Measurements from ENCODE around the gene UNC93A.
"Not testable (repeated sequence)": the region's sequence is repeated elsewhere in the genome, so short reads cannot be mapped to it uniquely, and the experiment has no call there.

UNC93A gene

DNA sequence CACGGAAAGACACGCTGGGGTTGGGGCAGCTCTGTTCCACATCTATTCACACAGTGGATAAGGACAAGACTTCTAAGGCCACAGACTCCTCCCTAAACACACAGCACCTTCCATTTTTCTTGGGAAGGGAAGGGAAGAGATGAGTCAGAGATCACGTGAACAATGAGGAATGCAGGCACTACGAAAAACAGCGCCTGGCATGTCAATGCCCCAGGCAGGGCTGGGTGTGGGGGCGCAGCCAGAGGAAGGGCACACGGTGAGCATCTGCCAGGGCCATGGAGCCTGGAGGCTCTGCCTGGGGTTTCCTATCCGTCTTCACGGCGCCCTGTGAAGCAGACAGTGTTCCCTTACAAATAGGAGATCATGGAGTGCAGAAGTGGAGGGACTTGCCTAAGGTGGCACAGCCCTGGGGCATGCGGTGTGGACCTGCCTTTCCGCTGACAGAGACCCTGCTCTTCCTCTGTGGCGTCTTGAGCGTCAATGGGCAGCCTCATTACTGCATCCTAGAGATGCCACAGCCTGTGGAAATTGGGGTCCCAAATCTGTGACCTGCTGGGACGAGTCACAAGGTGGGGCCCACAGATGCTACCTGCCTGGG is 15.4 kb downstream of the UNC93A start:
- no peak overlapping the region for H3K27ac ChIP-seq
- H3K4me3 ChIP-seq, result no peak overlapping the region

DNA sequence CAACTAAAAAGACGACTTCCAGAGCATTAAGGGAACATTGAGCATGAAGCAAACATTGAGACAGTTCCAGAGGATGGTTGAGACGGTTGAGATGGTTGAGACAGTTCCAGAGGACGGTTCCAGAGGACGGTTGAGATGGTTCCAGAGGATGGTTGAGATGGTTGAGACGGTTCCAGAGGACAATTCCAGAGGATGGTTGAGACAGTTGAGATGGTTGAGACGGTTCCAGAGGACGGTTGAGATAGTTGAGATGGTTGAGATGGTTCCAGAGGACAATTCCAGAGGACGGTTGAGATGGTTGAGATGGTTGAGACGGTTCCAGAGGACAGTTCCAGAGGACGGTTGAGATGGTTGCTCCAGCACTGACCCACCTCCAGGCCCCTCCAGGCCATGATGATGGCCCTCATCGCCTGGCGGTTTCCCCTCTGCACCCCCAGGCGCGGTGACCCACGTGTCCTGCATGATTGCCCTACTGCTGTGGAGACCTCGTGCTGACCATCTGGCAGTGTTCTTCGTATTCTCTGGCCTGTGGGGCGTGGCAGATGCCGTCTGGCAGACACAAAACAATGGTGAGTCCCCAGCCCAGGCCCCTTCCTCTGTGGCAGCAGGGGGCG is 16.3 kb downstream of the UNC93A start:
- H3K27ac ChIP-seq, result no peak overlapping the region

DNA sequence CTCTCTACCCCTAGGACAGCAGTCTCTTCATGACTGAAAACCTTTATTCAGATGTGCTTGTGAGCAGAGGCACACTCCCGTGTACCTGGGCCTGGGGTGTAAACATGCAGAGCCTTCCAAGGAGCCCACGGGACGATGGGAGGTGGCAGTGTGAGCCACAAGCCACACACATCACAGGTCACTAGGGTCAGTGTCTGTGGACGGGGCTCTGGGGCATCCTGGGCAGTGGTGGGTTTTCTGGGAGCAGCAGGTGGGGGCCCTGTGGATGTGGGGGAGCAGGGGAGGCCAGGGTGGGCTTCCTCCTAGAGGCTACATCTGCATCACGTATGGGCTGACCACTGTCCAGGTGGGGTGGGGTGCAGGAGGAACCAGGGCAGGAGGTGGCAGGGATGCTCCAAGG is 17.1 kb downstream of the UNC93A start:
- no peak overlapping the region for H3K27ac ChIP-seq
- no peak overlapping the region for H3K4me3 ChIP-seq

More for the DNA sequence above, 16.3 kb downstream of the UNC93A start:
- no peak overlapping the region for H3K4me3 ChIP-seq

DNA sequence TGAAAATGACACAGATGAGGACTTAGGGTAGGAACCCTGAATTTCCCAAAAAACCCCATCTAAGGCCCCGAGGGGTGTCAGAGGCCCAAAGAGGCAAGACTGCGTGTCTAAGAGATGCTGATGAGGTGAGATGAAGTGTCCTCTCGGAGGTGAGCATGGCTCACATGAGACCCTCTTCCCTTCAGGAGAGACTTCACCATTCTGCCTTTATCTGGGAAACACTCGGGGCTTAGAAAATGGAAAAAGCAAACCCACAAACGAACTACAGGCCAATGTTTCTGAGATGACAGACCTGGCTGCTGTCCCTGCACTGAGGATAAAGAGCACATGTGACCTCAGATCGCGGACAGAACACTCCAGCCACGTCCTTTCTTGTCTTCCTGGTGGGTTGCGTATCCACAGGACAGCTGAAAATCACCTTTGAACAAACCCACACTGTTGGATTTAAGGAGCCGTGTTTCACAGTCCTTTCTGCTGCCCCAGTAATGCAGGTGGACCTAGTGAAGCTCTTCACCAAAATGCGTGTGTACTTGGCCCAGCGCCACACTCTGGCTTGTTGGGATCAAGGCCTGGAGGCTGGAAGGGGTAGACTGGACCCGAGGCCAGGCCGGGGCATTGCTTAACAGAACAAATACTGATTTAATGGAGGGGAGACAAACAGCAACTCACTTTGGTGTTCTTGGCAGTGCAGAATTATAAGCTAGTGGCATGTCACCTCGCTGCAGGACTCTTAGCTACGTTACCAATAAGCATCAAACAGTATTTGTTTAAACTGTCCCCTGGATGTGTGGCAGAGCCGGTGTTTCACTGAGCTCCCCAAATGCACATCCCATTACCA is 18.5 kb downstream of the UNC93A start:
- not testable (repeated sequence) for H3K4me3 ChIP-seq, H3K27ac ChIP-seq

DNA sequence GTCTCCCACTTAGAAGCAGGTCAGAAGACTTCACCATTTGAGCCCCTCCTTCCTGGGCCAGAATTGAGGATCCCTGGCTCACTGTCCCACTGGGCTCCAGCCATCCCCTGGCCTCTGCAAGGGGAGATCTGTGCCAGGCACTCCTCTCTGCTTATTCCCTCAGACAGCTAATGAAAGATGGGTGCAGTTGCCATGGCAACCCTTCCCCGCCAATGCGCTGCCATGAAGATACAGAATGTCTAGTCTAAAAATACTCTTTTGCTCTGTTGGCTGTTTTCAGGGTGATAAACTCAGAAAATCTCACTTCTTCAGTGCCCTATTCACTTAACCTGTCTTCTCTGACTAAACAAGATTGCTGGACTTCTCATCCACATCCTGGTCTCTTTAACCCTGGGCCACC is 20.2 kb downstream of the UNC93A start:
- Histone ChIP-seq H3K27ac (no peak overlapping the region), H3K4me3 (no peak overlapping the region)

DNA sequence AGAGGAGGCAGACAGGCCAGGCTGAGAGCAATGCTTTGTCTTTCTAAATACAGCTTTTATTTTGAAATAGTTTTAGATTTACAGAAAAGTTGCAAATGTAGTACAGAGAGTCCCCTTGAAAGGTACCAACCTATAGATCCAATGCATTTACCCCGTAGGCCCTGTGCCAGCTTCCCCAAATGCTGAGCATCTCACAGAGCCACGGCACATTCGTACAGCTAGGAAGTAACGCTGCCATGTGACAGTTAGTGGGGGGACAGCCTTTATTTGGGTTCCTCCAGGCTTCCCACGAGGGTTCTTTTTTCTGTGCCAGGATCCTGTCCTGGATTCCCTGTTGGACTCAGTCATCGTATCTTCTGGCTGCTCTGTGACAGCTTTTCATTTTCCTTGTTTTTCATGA is 20.6 kb downstream of the UNC93A start:
- not testable (repeated sequence) for H3K27ac ChIP-seq, H3K4me3 ChIP-seq

DNA sequence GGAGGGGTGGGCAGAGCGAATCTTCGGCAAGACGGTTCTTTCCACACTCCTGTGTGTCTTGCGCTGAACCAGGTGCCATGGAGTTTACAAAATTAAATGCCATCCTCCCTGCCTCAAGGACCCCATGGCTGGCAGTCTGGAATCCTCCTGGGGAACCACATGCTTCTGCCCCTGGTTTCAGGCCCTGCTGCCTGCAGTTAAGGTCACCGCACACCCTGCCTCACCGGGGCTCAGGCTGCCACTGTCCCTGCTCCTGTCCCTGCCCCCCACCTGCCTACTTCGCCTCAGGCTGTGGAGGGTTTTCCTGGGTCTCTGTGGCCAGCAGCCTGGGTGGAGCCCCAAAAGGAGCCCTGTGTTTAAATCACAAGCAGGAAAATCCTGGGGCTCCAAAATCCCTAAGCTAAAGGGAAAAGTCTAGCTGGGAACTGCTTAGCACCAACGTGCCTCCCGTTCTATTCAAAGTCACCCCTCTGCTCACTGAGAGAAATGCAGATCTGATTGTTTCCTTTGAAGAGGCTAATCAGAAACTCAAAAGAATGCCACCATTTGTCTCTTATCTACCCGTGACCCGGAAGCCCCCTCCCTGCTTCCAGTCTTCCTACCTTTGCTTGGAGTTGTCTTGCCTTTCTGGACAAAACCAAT is 23.2 kb downstream of the UNC93A start:
- Histone ChIP-seq H3K4me3 (no peak overlapping the region), H3K27ac (no peak overlapping the region)

DNA sequence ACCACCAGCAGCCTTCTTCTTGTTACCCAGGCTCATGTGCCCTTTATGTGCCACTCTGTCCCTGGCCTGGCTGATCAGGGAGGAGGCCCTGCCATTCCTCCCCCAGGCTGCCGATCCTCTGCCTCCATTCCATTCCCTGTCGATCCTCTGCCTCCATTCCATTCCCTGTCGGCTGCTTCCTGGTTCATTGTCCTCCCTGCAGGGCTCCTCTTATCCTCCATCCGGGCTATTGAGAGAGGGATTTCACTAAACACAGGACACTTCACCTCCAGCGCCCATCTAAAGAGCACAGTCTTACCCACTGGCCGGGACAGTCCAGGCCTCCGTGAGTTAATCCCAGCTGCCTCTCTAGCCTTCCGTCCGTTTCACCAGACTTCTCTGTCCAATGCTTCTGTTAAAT is 26.1 kb downstream of the UNC93A start:
- Histone ChIP-seq H3K27ac (no peak overlapping the region), H3K4me3 (no peak overlapping the region)

DNA sequence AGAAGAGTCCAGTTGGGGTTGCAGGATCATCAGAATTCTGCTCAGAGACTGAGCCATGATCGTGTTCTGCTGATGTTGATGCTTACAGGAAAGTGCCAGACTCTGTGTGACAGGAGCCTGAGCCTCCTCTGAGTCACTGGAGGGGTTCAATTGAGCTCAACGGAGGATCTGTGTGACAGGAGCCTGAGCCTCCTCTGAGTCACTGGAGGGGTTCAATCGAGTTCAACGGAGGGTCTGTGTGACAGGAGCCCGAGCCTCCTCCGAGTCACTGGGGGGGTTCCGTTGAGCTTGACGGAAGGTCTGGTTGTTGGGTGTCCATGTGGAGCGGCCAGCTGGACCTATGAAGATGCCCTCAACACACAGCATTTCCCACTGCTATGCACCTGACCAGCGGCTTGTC is 27.2 kb downstream of the UNC93A start:
- not testable (repeated sequence) for H3K4me3 ChIP-seq, H3K27ac ChIP-seq

DNA sequence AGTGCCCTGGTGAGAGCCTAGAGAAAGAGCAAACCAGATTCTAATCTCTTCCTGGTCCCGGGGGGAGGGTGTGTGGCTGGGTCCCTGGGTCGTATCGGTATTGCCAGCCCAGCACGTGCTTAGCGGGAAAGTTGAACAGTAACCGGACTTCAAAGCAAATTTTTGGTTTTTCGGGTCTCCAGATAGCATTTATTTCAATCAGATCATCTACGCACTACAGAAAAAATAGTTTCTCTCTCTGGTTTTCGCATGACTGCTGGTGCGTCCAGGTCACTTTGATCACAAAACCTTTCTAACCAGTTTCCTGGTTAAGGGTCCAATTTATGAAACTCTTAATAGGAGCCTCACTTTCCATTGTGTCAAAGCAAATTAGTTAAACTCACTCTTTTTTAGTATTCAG is 27.7 kb downstream of the UNC93A start:
- not testable (repeated sequence) for H3K4me3 ChIP-seq, H3K27ac ChIP-seq

DNA sequence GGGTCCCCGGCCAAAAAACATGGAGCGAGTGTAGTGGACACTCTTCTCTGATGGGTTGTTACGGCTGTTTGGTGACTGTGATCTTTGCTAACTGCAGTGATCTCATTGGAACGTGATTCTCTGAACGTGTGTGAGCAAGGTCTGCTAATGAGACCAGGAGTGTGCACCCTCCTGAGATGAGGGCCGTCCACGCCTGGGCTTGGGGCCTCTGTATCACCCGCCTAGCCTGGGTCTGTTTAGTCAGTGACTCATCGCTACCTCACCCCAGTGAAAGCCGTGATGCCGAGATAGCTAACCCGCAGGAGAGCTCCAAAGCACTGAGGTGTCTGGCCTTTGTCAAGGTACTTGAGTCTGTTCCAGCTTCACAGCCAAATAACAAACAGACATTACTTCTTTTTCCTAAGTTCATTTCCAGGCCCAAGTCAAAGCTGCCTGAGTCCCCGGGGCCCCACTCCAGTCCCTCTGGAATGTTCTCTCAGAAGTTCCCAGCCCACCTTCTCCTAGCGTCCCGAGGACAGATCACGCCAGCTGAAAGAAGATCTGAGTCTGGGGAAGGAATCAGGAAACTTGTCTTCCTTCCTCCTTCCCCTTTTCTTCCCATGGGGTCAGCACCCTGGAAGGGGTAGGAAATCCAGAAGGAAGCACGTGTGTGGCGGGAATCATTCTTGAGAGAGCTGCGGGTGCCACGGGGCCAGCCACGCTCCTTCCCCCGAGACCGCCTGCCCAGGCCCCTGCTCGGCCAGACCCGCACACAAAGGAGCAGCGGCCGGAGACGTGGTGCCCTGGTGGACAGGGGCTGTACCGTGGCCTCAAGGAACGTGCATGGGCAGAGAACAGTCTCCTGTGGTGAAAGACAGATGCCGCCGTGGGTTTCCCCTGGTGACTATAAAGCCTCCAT is 29.0 kb downstream of the UNC93A start:
- H3K4me3 ChIP-seq, H3K27ac ChIP-seq: not testable (repeated sequence)

DNA sequence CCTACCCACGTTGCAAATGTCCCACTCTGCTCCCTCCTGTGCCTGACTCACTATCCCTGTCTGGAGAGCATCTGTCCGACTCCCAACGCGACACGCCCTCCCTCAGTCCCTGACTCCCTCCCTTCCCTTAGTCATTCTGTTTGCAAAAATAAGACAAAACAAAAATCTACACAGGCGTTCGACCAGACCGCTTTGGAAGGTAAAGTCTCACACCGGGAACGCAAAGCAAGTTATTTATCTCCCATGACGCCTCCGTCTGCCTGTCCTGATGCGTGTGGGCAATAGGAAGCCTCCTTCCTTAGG is 29.6 kb downstream of the UNC93A start:
- H3K4me3 ChIP-seq, H3K27ac ChIP-seq: not testable (repeated sequence)

DNA sequence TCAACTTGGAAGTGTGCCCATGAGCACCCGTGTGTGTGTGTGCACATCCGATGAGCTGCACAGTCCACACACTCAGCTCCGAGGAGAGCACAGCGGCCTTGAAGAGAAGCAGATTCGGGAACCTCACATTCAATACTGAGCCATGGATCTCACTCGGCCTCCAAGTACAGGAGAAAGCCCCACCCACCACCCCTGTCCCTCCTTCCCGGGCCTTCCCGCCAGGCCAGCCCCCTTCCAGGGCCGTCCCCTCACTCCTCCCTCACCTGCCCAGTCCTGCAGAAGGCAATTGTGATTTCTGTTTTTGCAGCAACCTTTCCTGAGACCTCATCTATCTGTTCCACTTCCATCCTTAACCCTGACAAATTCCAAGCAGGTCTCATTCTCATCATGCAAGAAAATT is 30.1 kb downstream of the UNC93A start:
- H3K4me3 ChIP-seq, H3K27ac ChIP-seq: not testable (repeated sequence)

DNA sequence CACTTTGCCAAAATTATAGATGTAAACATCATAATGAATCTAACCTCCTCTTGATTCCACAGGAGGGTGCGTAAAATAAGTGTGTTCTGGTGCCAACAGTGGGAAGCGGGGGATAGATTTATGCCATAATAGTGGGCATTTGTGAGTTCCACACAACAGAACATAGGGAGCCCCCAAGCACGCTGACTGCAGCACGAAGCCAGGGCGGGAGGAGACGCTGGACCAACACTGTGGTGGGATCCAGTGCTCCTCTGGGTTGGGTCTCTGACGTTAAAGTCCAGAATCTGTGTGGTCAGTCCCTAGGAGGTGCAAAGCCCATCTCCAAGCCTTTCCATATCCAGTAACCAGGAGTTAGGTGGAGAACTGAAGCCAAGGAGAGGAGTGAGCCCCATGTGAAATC is 32.0 kb downstream of the UNC93A start:
- Histone ChIP-seq H3K27ac (no peak overlapping the region), H3K4me3 (no peak overlapping the region)

DNA sequence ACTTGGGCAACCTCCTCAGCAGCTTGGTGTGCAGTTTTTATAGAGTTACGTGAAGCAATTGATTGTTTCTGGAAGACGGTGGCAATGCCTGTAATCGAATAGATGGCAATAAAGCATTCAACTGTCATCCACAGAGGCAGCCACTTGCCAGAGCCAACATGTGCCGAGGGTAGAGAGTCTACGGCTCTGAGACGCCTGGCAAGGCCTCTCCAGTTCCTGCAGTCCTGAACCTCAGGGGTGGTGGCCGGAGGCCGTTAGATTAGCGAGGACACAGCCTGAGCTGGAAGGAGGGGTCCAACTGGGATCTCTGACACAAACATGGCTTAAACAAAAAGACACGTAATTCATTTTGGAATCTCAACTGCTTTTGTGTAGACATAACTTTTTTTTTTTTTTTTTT is 33.0 kb downstream of the UNC93A start:
- Histone ChIP-seq H3K4me3 (no peak overlapping the region), H3K27ac (no peak overlapping the region)

DNA sequence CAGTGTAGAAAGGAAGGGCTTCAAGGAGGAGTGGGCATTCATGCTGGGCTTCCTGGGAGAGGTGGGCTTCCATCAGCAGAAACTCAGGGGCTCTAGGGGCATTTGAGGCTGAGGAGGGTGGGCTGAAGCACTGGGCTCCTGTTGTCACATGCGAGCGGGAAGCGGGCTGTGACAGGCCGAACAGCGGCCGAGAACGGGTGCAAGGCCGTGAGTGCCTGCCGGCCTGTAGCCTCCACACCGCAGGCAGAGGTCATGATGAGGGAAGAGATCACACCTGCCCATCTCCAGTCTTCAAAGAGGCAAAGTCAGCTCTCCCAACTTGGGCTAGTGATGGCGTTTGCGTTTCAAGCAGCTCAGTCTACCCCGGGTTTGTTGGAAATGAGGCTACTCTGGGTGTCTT is 34.7 kb downstream of the UNC93A start:
- H3K27ac ChIP-seq, result no peak overlapping the region

DNA sequence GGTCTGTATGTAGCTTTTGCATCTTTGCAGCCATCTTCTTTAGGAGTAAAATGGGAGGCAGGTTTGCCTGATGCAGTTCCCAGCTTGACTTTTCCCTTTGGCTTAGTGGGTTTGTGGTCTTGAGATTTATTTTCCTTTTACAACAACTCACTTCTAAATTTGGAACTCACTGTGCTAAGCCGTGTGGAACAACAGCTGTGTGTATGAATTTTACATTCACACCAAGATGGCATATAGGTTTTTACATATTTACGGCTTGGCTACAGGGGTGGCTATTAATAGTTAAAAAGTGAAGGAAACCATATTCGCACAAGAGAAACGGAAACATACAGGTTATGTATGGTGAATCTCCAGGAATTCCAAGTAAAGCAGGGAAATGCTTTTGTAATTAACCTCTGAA is 36.3 kb downstream of the UNC93A start:
- Histone ChIP-seq H3K4me3 (no peak overlapping the region), H3K27ac (no peak overlapping the region)

More for the DNA sequence above, 34.7 kb downstream of the UNC93A start:
- H3K4me3 ChIP-seq, result no peak overlapping the region

DNA sequence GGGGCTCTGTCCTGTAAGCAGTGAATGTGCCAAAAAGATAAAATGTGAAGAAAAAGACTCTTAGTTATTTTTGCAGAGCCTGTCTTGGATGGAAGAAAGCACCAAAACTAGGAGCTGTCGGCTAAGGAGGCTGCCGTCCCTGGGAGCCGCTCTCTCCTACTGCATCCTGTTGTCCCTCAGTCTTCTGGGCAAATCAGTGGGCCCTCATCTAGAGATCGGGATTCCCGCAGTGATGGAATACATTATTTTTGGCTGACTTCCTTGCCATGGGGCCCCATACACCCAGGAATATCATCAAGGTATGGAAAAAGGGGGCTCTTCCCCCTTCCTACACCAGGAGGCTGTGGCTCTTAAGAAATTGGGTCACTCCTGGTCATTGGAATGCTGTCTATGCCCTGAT is 37.0 kb downstream of the UNC93A start:
- no peak overlapping the region for H3K27ac ChIP-seq
- no peak overlapping the region for H3K4me3 ChIP-seq

DNA sequence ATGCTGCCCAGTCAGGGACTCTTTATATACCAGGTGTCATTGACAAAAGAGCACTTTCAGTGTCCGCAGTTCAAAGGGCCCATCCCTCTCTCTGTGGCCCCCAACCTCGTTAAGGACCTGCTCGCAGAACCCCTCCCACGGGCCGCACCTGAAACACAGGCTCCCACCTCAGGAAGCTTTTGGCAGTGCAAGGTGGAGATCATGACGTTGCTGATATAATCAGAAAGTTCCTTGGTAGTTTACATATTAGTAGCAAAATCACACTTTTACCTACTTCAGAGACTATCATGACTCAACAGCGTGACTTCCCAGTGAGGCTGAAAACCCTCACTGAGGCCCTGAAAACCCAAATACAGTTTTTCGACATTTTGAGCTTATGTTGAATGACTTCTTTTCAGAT is 37.9 kb downstream of the UNC93A start:
- Histone ChIP-seq H3K27ac (no peak overlapping the region), H3K4me3 (no peak overlapping the region)

DNA sequence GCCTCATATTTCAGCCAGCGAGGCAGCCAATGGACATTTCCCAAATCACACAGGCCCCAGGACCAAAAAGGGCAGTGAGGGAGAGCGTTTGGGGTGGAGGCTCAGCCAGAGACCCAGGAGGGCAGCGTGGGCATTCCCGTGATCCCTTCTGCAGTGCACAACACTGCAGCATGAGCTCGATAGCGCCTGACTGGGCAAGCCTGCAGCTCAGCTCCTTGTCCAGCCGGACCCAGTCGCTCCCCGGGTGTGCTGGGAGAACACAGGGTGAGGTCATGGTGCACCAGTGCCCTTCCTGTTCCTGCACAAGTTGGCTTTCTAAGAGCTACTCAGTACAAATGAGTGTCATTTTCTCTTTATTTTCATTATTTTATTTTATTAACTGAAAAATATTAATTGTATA is 39.6 kb downstream of the UNC93A start:
- H3K27ac ChIP-seq, result no peak overlapping the region

More for the DNA sequence above, 39.6 kb downstream of the UNC93A start:
- no peak overlapping the region for H3K4me3 ChIP-seq
